Activated CD8-positive, alpha-beta T cell treated with anti-CD3 and anti-CD28 coated beads for 36 hours (primary cell): ENCODE results near the gene SSBP3. TPM values are rescaled to one million over a fixed set of nuclear protein-coding genes. Genes with fewer than 3 reads are reported as not detected.

Source experiments
- ATAC-seq: fragments of 200-7000 bp; cut with Tn5 transposase; one replicate; pipeline ENCODE4 v1.10.0; 2021; ENCODE audit warnings: mild to moderate bottlenecking, moderate library complexity
- CTCF ChIA-PET: fragments of 350-600 bp; sonication (Branson Sonifier 250); formaldehyde crosslinking; loops from one replicate; lab custom pipeline; 2021; ENCODE audit warnings: antibody characterized with exemption; lab: Charles Lee
- POLR2A ChIA-PET: fragments of 350-600 bp; sonication (Branson Sonifier 250); formaldehyde crosslinking; loops from one replicate; lab custom pipeline; 2021; ENCODE audit warnings: antibody characterized with exemption; lab: Charles Lee
- DNase-seq: peaks from one replicate; pipeline ENCODE4 v3.0.0-alpha.2; 2020
- H3K27ac Mint-ChIP-seq: one replicate; pipeline ENCODE4 v1.8.0; 2021; ENCODE audit warnings: mild to moderate bottlenecking, mixed read lengths
- H3K27me3 Mint-ChIP-seq: one replicate; pipeline ENCODE4 v1.8.0; 2021; ENCODE audit warnings: mixed read lengths
- H3K36me3 Mint-ChIP-seq: one replicate; pipeline ENCODE4 v1.8.0; 2021; ENCODE audit warnings: low read depth, mixed read lengths
- H3K4me1 Mint-ChIP-seq: one replicate; pipeline ENCODE4 v1.8.0; 2021; ENCODE audit warnings: low read depth, mixed read lengths
- H3K4me3 Mint-ChIP-seq: one replicate; pipeline ENCODE4 v1.8.0; 2021; ENCODE audit warnings: mild to moderate bottlenecking, moderate library complexity, mixed read lengths
- H3K9me3 Mint-ChIP-seq: one replicate; pipeline ENCODE4 v1.8.0; 2021; ENCODE audit warnings: mixed read lengths
- intact Hi-C: fragments of 100-400 bp; cut with micrococcal nuclease; formaldehyde crosslinking; loops from one replicate; pipeline ENCODE4 v1.10.0; 2022
- total RNA-seq, 2 experiments: library from RNA; stranded (reverse); gene quantifications; one replicate each; pipeline ENCODE4 v1.2.3, GENCODE V29; 2021
- TF ChIP-seq, protein P1 (sequence below): fragments of 200-600 bp; IDR thresholded peaks from one replicate; pipeline ENCODE4 v1.8.0; 2022; ENCODE audit warnings: antibody characterized with exemption, mild to moderate bottlenecking

SSBP3 gene
- total RNA-seq, 2 experiments from 2014 or later: 62.6 to 67.8 TPM

DNA sequence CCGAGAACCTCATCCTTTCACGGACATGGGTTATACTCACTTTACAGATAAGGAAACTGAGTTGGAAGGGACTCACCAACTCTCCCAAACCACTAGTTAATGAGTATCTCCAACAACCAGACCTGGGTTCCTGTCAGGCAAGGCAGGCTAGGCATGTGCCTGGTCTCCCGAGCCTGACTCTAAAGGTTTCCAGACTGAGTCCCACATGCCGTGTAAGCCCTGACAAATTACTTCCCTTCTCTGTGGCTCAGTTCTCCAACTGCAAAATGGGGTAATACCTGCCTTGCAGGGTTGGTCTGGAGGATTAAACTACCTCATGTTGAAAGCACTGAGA, 34.3 kb downstream of the SSBP3 start:
- H3K9me3 Mint-ChIP-seq: no peaks in the 10 kb centered on the region

DNA sequence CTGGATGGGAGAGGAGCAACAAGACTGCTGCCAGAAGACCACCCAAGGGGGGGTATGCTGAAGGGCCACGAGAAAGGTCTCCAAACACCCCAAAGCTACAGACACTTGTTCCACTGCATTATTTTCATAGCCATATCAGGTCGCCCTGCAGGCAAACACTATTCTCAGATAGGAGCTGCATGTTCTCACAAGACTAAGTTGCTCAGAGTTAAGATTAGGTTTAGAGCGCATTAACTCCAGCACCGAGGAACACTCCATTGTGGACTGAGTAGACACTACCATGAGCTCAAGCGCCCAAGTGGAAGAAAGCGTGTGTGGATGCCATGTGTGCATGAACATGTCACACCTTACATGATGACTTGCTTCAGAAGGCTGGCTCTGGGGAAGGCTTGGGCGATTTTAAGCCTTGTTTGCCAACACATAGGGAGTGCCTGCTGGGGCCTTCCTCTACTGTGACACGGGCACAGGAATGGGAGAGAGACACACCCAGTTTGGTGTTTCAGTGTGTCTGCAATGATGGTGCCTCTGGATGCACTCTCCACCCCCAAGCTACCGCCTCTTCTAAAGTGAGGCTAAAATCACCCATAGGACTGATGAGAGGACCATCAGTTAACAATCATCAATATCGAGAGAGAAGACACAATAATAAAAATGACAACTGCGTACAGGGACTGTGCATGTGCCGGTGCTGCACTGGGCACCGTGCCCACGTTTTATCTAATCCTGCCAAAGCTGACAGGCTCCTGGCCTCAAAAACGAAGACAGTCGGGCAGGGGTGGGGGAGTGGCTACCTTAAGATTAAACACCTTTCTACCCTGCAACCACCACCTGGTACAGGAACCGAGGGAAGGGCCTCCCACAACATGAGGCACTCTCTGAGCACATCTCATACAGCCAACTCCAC, 34.9 kb downstream of the SSBP3 start:
- POLR2A ChIA-PET: interaction anchor here (1.3 to 2.4 kb wide), 2 partner anchors 10 to 15 kb away, joined by 4 to 10 read pairs; no protein-coding TSS in a partner anchor
- ATAC-seq (no peak), DNase-seq (no peak)
- TF ChIP-seq, protein P1, sequence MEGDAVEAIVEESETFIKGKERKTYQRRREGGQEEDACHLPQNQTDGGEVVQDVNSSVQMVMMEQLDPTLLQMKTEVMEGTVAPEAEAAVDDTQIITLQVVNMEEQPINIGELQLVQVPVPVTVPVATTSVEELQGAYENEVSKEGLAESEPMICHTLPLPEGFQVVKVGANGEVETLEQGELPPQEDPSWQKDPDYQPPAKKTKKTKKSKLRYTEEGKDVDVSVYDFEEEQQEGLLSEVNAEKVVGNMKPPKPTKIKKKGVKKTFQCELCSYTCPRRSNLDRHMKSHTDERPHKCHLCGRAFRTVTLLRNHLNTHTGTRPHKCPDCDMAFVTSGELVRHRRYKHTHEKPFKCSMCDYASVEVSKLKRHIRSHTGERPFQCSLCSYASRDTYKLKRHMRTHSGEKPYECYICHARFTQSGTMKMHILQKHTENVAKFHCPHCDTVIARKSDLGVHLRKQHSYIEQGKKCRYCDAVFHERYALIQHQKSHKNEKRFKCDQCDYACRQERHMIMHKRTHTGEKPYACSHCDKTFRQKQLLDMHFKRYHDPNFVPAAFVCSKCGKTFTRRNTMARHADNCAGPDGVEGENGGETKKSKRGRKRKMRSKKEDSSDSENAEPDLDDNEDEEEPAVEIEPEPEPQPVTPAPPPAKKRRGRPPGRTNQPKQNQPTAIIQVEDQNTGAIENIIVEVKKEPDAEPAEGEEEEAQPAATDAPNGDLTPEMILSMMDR: no peak
- Mint-ChIP-seq H3K27me3 (no peaks in the 10 kb centered on the region), H3K4me3 (no peak overlapping the region), H3K36me3 (peaks cover 3% of the 10 kb centered on the region), H3K9me3 (no peaks in the 10 kb centered on the region), H3K4me1 (peaks cover 66% of the 10 kb centered on the region), H3K27ac (peak overlapping the region; percentile 13)
- intact Hi-C loops: no loop called here
- CTCF ChIA-PET: no interaction called here

More for the DNA sequence above, 34.3 kb downstream of the SSBP3 start:
- TF ChIP-seq, protein P1: no peak
- no peak for DNase-seq
- Mint-ChIP-seq H3K36me3 (peaks cover 3% of the 10 kb centered on the region), H3K4me3 (no peak overlapping the region), H3K27me3 (no peaks in the 10 kb centered on the region), H3K27ac (no peak overlapping the region), H3K4me1 (peaks cover 72% of the 10 kb centered on the region)
- intact Hi-C loops: no loop called here
- ChIA-PET CTCF (no interaction called here), POLR2A (interaction anchor here (2.4 kb wide), 1 partner anchor 11 kb away, joined by 10 read pairs; no protein-coding TSS in a partner anchor)
- no peak for ATAC-seq

DNA sequence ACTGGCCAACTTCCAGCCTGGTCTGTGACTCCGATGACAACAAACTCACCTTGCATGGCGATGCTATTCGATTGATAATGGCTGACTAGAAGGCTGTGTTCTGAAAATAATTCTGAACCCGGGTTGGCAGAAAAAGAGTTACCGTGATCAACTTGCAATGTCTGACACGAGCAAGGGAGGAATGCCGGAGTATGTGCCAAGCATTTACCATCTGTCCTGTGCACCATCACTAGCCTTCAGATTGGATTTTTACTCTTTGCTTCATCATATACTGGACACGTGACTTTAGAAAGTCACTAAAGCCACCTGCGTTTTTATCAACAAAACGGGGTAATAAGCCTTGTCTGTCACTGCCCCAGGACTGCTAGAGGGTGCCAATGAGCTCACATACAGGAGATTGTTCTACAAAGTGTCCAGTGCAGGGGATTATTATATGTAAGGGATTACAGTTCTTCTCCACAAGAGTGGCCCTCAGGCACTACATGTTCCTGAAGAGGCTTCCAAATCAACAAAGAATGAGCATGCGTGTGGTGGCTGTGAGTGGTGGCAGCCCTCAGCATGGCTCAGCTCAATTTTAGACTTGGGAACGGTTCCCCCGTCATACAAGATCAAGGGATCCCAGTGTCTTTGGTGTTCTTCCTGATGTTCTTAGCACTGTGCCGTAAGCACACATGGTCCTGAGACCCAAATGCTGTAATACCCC, 35.8 kb downstream of the SSBP3 start:
- Mint-ChIP-seq H3K27ac (no peak overlapping the region), H3K4me3 (no peak overlapping the region), H3K36me3 (peaks cover 3% of the 10 kb centered on the region), H3K27me3 (no peaks in the 10 kb centered on the region), H3K4me1 (peaks cover 58% of the 10 kb centered on the region), H3K9me3 (no peaks in the 10 kb centered on the region)
- intact Hi-C loops: no loop called here
- no peak for DNase-seq
- TF ChIP-seq, protein P1: no peak
- CTCF ChIA-PET: interaction anchor here (3.0 kb wide), 1 partner anchor 13 kb away, joined by 8 read pairs; no protein-coding TSS in a partner anchor
- POLR2A ChIA-PET: interaction anchor here (1.3 to 2.4 kb wide), 2 partner anchors 9 to 14 kb away, joined by 4 to 10 read pairs; no protein-coding TSS in a partner anchor
- ATAC-seq: no peak

DNA sequence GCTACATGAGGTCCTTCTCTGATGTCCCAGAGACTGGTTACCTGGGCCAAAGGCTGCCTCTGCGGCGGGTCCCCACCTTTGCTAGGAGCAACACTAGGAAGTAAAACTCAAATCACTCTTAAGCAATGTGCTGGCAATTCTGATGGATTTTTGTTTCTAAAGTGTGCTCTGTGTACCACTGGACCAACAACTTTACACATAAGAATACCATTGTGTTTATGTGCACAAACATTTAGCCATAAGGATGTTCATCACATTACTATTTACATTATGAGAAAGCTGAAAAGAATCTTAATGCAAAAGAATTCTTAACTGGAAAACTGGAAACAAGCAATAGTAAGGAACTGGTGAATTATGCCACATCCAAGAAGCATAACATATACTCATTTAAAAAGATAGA, 38.6 kb downstream of the SSBP3 start:
- TF ChIP-seq, protein P1: no peak
- H3K36me3 Mint-ChIP-seq: no peaks in the 10 kb centered on the region
- no peaks in the 10 kb centered on the region for H3K27me3 Mint-ChIP-seq
- no peak overlapping the region for H3K4me3 Mint-ChIP-seq
- ChIA-PET CTCF (interaction anchor here (3.0 kb wide), 1 partner anchor 10 kb away, joined by 8 read pairs; no protein-coding TSS in a partner anchor), POLR2A (interaction anchor here (0.7 kb wide), 1 partner anchor 29 kb away, joined by 3 read pairs; no protein-coding TSS in a partner anchor)
- ATAC-seq (no peak), DNase-seq (no peak)
- H3K9me3 Mint-ChIP-seq: no peaks in the 10 kb centered on the region
- intact Hi-C loops: no loop called here
- no peak overlapping the region for H3K27ac Mint-ChIP-seq
- peaks cover 50% of the 10 kb centered on the region for H3K4me1 Mint-ChIP-seq
